ENCODE data around the gene LPP. TPM values are rescaled to one million over a fixed set of nuclear protein-coding genes. Genes with fewer than 3 reads are reported as not detected.

LPP gene
- total and polyA plus RNA-seq, 10 of the 15 experiments (the other 5 are each of a cell fraction or from before 2014, with no cell fraction given): under 0.01 to 0.62 (median 0.03) TPM

DNA sequence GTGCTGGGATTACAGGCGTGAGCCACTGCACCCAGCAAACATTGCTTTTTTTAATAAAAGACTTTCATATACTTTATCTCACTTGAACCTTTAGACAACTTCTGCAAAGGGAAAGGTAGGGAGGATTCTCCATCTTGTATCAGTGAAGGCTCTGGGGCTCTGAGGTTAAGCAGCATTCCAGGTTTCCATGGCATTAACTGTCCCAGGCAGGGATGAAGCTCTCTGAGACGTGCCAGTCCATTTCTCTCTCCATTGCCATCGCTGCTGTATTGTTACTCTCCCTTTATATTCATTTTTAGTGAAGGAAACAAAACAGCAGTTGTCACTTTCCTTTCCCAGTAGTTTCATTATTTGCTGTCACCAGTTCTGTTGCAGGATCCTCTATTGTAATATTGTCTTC is 342.4 kb downstream of the LPP start:
- DNase-seq (ENCODE audit: low read depth, low spot score) (no peak), ATAC-seq (no peak), FAIRE-seq (no peak)
- H3K36me3 ChIP-seq (ENCODE audit: control insufficient read depth in 2 of 2, insufficient read depth in 2 of 2, low read length in 1 of 2): no peaks in the 10 kb centered on the region
- H3K9ac ChIP-seq (ENCODE audit: control insufficient read depth, insufficient read depth, low read length): no peak overlapping the region
- no peak overlapping the region for H3K4me2 ChIP-seq (ENCODE audit: control insufficient read depth, insufficient read depth)
- in situ Hi-C loops (cut with MboI) (no loop called here), intact Hi-C loops (cut with micrococcal nuclease; ENCODE audit: unreplicated experiment) (no loop called here)
- RAD21 ChIA-PET (ENCODE audit: unreplicated experiment): no interaction called here
- CTCF ChIA-PET: no interaction called here
- H3K4me3 ChIP-seq: no peak overlapping the region
- no peak overlapping the region for H3K27ac ChIP-seq (ENCODE audit: control insufficient read depth, insufficient read depth)
- POLR2A ChIA-PET: no interaction called here
- SMC1A ChIA-PET (ENCODE audit: uncharacterized antibody, unreplicated experiment): no interaction called here
- no peak overlapping the region for H2AFZ ChIP-seq (ENCODE audit: control insufficient read depth, low read depth, low read length)
- no peaks in the 10 kb centered on the region for H3K79me2 ChIP-seq (ENCODE audit: control insufficient read depth, insufficient read depth, low read length)
- no peaks in the 10 kb centered on the region for H3K4me1 ChIP-seq (ENCODE audit: control insufficient read depth, insufficient read depth, low read length)
- H3K27me3 ChIP-seq (replicated peaks in 1 of 2; ENCODE audit: control insufficient read depth in 2 of 2, insufficient read depth in 2 of 2, low read length in 1 of 2): no peaks in the 10 kb centered on the region
- WGBS (ENCODE audit: insufficient coverage, insufficient replicate concordance, low lambda C conversion rate, missing lambda C conversion rate): 11% methylated on average over 3 of the region's 3 CpGs
- no peaks in the 10 kb centered on the region for H3K9me3 ChIP-seq (replicated peaks; ENCODE audit: control insufficient read depth, insufficient read depth, low read length)
- no peaks in the 10 kb centered on the region for H4K20me1 ChIP-seq (ENCODE audit: control insufficient read depth, insufficient read depth)
- TF ChIP-seq CBFB (IDR thresholded peaks at IDR 0.05; ENCODE audit: low read depth) (no peak), KAT2A (conservative IDR thresholded peaks at IDR 0.05; ENCODE audit: control insufficient read depth, low read depth, low read length) (no peak), SUZ12 (IDR thresholded peaks at IDR 0.05; ENCODE audit: unreplicated experiment) (no peak), PAX5 (IDR thresholded peaks at IDR 0.05; ENCODE audit: borderline replicate concordance, low read depth, low read length) (no peak), POU2F2 (IDR thresholded peaks at IDR 0.05; ENCODE audit: borderline replicate concordance, low read depth, low read length) (no peak)
- BruUV-seq (replicated peaks): no TSS peak

DNA sequence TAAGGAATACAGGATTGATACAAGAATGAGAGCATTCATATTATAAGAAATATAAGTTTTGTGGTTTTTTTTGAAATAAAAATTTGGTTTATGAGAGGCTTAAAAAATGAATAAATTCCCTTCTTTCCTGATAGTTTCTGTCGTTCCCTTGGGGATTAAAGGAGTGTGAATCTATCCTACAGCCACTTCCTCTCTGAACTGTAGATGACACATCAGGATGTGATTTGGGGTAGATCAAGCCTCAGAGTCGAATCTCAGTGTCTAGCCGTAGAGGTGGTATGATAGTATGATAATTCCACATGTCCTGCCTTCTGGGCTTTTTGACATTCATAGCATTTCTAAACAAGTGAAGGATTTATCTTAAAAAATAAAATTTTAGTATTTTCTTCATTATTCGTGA is 343.1 kb downstream of the LPP start:
- ChIA-PET CTCF (interaction anchor here (1.6 kb wide), 1 partner anchor 14 kb away, joined by 4 read pairs; no protein-coding TSS in a partner anchor), POLR2A (no interaction called here), RAD21 (ENCODE audit: unreplicated experiment) (no interaction called here), SMC1A (ENCODE audit: uncharacterized antibody, unreplicated experiment) (no interaction called here)
- TF ChIP-seq JUNB (IDR thresholded peaks at IDR 0.05): no peak
- TF ChIP-seq SRF (IDR thresholded peaks at IDR 0.05; ENCODE audit: low read depth in 2 of 2, low read length in 2 of 2): no peak
- TF ChIP-seq CBFB (IDR thresholded peaks at IDR 0.05; ENCODE audit: low read depth): no peak
- TF ChIP-seq RFX5 (IDR thresholded peaks at IDR 0.05; ENCODE audit: low read depth, low read length): no peak
- TF ChIP-seq SP1 (IDR thresholded peaks at IDR 0.05; ENCODE audit: low read depth, low read length): no peak
- no peak for TF ChIP-seq PML (IDR thresholded peaks at IDR 0.05; ENCODE audit: low read length)
- no peak for TF ChIP-seq ZNF384 (IDR thresholded peaks at IDR 0.05; ENCODE audit: borderline replicate concordance, low read depth, low read length)
- in situ Hi-C loops (cut with MboI) (no loop called here), intact Hi-C loops (cut with micrococcal nuclease; ENCODE audit: unreplicated experiment) (no loop called here)
- Histone ChIP-seq H3K27ac (ENCODE audit: control insufficient read depth, insufficient read depth) (no peak overlapping the region), H2AFZ (ENCODE audit: control insufficient read depth, low read depth, low read length) (no peak overlapping the region), H3K4me1 (ENCODE audit: control insufficient read depth, insufficient read depth, low read length) (no peaks in the 10 kb centered on the region), H3K36me3 (ENCODE audit: control insufficient read depth in 2 of 2, insufficient read depth in 2 of 2, low read length in 1 of 2) (no peaks in the 10 kb centered on the region), H3K27me3 (replicated peaks in 1 of 2; ENCODE audit: control insufficient read depth in 2 of 2, insufficient read depth in 2 of 2, low read length in 1 of 2) (no peaks in the 10 kb centered on the region), H3K9me3 (replicated peaks; ENCODE audit: control insufficient read depth, insufficient read depth, low read length) (no peaks in the 10 kb centered on the region; the same call in 2 of the 3 replicates), H4K20me1 (ENCODE audit: control insufficient read depth, insufficient read depth) (no peaks in the 10 kb centered on the region), H3K9ac (ENCODE audit: control insufficient read depth, insufficient read depth, low read length) (no peak overlapping the region), H3K4me3 (no peak overlapping the region), H3K79me2 (ENCODE audit: control insufficient read depth, insufficient read depth, low read length) (no peaks in the 10 kb centered on the region), H3K4me2 (ENCODE audit: control insufficient read depth, insufficient read depth) (no peak overlapping the region)
- no peak for FAIRE-seq
- 44% methylated on average over 4 of the region's 4 CpGs for WGBS (ENCODE audit: insufficient coverage, insufficient replicate concordance, low lambda C conversion rate, missing lambda C conversion rate)
- no TSS peak for BruUV-seq (replicated peaks)
- no peak for DNase-seq (ENCODE audit: low read depth, low spot score)
- ATAC-seq: no peak

Measured in GM12878 (cell line).